RWPE2 (cell line): ENCODE data around the gene GPHN.

Source experiments
- ATAC-seq: fragments of 200-7000 bp; cut with Tn5 transposase; 3 replicates; pipeline ENCODE4 v1.9.1; 2021; ENCODE audit warnings: low read depth
- DNase-seq: peaks from one replicate; pipeline ENCODE4 v3.0.0-alpha.2; 2020; ENCODE audit warnings: low spot score
- H3K27ac ChIP-seq: fragments of 450-650 bp; 2 replicates; pipeline ENCODE4 v1.5.1; 2017; ENCODE audit warnings: mild to moderate bottlenecking; ENCODE audit not compliant: poor library complexity, severe bottlenecking
- H3K27me3 ChIP-seq: fragments of 250-450 bp; sonication (Bioruptor Pico); 2 replicates; pipeline ENCODE4 v1.5.1; 2021; ENCODE audit warnings: mild to moderate bottlenecking, moderate library complexity; ENCODE audit not compliant: insufficient read depth, poor library complexity, severe bottlenecking
- H3K36me3 ChIP-seq: fragments of 250-450 bp; sonication (Bioruptor Pico); 2 replicates; pipeline ENCODE4 v1.5.1; 2020; ENCODE audit warnings: low read depth, mild to moderate bottlenecking, moderate library complexity
- H3K4me1 ChIP-seq: fragments of 250-450 bp; sonication (Bioruptor Pico); 2 replicates; pipeline ENCODE4 v1.5.1; 2021; ENCODE audit warnings: mild to moderate bottlenecking, moderate library complexity; ENCODE audit not compliant: insufficient read depth, poor library complexity, severe bottlenecking
- H3K4me3 ChIP-seq: fragments of 250-450 bp; sonication (Bioruptor Pico); 2 replicates; pipeline ENCODE4 v1.5.1; 2021; ENCODE audit warnings: mild to moderate bottlenecking, moderate library complexity; ENCODE audit not compliant: severe bottlenecking
- H3K9me3 ChIP-seq: fragments of 250-450 bp; sonication (Bioruptor Pico); 2 replicates; pipeline ENCODE4 v1.5.1; 2021; ENCODE audit warnings: mild to moderate bottlenecking, moderate library complexity; ENCODE audit not compliant: severe bottlenecking
- TF ChIP-seq, protein P1 (sequence below): fragments of 450-650 bp; IDR thresholded peaks from one replicate; pipeline ENCODE4 v1.5.1; 2017; ENCODE audit warnings: mild to moderate bottlenecking, moderate library complexity; ENCODE audit not compliant: poor library complexity, severe bottlenecking

GPHN gene

DNA sequence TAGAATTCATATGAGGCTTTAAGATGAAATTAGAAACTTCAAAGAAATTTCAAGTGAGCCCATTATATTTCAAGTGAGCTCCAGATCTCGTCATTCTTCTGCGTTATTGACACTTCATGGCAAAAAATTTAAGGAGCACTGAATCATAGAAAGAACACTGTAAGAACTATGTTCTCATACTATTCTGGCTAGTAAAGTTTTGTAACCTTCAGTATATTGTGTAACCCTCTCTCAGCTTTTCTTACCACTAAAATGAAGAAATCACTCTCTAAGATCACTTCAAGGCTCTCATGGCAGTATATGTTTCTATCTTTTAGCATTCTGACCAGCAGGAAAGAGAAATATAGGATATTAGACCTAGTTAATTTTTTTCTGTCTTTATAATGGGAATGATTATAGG, 6.3 kb downstream of the GPHN start:
- peak; percentile 85 for ATAC-seq
- H3K27me3 ChIP-seq = no peaks in the 10 kb centered on the region
- H3K27ac ChIP-seq = no peak overlapping the region
- H3K36me3 ChIP-seq = no peaks in the 10 kb centered on the region
- TF ChIP-seq, protein P1, sequence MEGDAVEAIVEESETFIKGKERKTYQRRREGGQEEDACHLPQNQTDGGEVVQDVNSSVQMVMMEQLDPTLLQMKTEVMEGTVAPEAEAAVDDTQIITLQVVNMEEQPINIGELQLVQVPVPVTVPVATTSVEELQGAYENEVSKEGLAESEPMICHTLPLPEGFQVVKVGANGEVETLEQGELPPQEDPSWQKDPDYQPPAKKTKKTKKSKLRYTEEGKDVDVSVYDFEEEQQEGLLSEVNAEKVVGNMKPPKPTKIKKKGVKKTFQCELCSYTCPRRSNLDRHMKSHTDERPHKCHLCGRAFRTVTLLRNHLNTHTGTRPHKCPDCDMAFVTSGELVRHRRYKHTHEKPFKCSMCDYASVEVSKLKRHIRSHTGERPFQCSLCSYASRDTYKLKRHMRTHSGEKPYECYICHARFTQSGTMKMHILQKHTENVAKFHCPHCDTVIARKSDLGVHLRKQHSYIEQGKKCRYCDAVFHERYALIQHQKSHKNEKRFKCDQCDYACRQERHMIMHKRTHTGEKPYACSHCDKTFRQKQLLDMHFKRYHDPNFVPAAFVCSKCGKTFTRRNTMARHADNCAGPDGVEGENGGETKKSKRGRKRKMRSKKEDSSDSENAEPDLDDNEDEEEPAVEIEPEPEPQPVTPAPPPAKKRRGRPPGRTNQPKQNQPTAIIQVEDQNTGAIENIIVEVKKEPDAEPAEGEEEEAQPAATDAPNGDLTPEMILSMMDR = no peak
- H3K4me1 ChIP-seq = peaks cover 29% of the 10 kb centered on the region
- H3K9me3 ChIP-seq = no peaks in the 10 kb centered on the region
- no peak overlapping the region for H3K4me3 ChIP-seq
- no peak for DNase-seq

DNA sequence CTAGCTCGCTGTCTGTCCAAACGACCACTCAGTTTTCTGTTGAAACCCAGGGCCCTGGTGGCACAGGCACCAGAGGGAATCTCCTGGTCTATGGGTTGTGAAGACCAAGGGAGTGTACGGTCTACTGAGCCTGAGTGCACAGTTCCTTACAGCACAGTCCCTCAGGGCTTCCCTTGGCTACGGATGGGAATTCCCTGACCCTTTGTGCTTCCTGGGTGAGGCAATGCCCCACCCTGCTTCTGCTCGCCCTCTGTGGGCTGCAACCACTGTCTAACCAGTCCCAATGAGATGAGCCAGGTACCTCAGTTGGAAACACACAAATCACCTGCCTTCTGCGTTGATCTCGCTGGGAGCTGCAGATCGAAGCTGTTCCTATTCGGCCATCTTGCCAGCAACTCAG, 22.6 kb downstream of the GPHN start:
- TF ChIP-seq, protein P1 = no peak
- ATAC-seq = peak; percentile 63; the same call in 2 of the 3 replicates
- H3K4me1 ChIP-seq = no peaks in the 10 kb centered on the region

DNA sequence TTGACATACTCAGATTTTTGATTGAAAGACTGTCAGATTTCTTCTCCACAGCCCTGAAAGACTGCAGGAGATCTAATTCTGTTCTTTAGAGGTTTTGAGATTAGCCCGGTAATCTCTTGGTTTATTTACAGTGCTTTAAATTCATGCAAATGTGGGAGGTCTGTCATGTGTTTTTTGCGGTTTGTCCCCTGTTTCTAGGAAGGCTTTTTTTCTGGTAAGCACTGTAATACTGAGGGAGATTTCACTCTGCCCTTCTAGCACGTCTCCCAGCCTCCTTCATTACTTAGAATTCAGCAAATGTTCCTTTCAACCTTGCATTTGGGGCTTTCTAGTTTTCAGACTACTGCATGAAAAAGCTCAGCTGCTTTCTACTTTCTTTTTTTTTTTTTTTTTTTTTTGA, 31.1 kb downstream of the GPHN start:
- Histone ChIP-seq H3K36me3 (no peaks in the 10 kb centered on the region), H3K4me3 (no peak overlapping the region), H3K27me3 (no peaks in the 10 kb centered on the region), H3K9me3 (no peaks in the 10 kb centered on the region), H3K4me1 (no peaks in the 10 kb centered on the region), H3K27ac (no peak overlapping the region)
- ATAC-seq (no peak), DNase-seq (no peak)
- TF ChIP-seq, protein P1 = no peak

More for the DNA sequence above, 22.6 kb downstream of the GPHN start:
- no peak for DNase-seq
- no peaks in the 10 kb centered on the region for H3K27me3 ChIP-seq
- H3K27ac ChIP-seq = no peak overlapping the region
- no peaks in the 10 kb centered on the region for H3K36me3 ChIP-seq
- H3K9me3 ChIP-seq = no peaks in the 10 kb centered on the region
- H3K4me3 ChIP-seq = no peak overlapping the region

DNA sequence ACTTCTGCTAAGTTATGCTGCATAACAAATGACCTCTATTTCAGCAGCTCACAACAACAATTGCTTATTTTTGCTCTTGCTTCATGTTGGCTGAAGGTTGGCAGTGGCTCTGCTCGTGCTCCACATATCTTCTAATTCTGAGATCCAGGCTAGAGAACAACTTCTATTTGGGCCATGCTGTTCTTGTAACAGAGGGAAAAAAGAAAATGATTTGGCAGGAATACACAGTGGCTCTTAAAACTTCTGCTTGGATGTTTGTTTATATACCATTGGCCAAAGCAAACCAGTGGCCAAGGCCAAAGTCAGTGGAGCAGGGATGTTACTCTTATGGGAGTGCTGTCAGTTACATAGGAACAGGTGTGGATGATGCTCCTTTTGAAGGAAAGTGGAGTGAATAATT, 32.1 kb downstream of the GPHN start:
- H3K4me1 ChIP-seq = no peaks in the 10 kb centered on the region
- ATAC-seq (no peak), DNase-seq (no peak)
- TF ChIP-seq, protein P1 = no peak
- no peaks in the 10 kb centered on the region for H3K27me3 ChIP-seq
- H3K9me3 ChIP-seq = no peaks in the 10 kb centered on the region
- H3K4me3 ChIP-seq = no peak overlapping the region
- H3K27ac ChIP-seq = no peak overlapping the region
- H3K36me3 ChIP-seq = no peaks in the 10 kb centered on the region

DNA sequence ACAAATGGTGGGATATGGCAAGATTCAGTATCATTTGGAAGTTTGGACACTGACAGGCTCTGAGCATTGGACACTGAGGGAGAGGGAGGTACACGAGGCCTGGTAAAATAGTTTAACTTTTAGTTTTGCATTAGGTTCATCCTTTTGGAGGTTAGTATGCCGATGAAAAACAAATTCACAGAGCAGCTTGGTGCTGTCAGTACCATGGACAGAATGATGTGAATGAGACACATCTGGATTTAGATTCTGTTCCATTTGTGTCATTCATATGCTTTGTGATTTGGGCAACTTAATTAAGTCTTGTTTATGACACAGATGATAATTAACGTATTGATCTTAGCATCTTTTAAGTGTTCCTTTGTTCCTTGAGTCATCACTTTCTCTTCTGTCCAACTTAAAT, 33.7 kb downstream of the GPHN start:
- H3K27me3 ChIP-seq = no peaks in the 10 kb centered on the region
- ATAC-seq (no peak), DNase-seq (no peak)
- H3K27ac ChIP-seq = no peak overlapping the region
- TF ChIP-seq, protein P1 = no peak
- H3K4me3 ChIP-seq = no peak overlapping the region
- no peaks in the 10 kb centered on the region for H3K36me3 ChIP-seq
- H3K9me3 ChIP-seq = no peaks in the 10 kb centered on the region
- no peaks in the 10 kb centered on the region for H3K4me1 ChIP-seq
